ENCODE data around the gene SEM1.

SEM1 gene

DNA sequence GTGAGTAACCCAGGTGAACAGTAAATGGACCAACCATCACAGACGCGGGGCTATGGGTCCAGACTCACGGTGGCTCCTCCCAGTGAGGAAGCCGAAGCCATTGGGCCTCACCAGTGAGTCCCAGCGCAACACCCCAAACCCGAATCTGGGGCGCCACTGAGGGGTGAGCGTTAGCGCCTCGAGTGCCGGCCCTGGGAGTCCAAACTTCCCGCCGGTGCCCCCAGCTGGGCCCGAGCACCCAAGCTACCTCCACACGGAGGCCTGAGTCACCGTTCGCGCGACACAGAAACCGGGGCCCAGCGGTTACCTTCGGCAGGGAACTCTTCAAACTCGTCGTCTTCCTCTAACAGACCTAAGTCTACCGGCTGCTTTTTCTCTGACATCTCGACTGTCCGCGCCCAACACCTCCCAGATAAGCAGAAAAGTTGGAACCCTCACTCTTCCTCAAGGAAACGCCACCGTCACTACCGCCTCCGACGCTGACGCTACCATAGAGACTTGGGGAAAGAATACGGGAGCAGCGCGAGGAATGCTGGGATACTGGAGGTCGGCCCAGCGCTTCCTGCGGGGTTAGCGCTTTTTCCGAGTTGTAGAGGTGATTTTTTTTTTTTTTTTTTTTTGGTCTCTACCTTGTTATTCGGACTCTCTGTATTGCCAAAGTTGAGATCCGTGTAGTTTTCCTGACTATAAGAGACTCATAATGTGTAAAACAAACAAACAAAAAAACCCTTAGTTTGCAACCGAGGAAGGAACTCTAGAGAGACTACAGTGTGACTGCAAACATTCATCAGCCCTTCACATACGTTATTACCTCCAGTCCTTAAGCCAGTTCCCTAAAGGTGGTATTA lies at the start of gene SEM1:
SEM1 (minus strand) TSS at position 466 of the 848 bp plus-strand sequence; CDS start at position 383, 83 bp downstream.
- TF ChIP-seq GATA3 (IDR thresholded peaks at IDR 0.05; ENCODE audit: low read depth, low read length) (no peak), GATA2 (IDR thresholded peaks at IDR 0.05; ENCODE audit: low read depth, low read length) (no peak; the same call in 1 of the 2 replicates)

DNA sequence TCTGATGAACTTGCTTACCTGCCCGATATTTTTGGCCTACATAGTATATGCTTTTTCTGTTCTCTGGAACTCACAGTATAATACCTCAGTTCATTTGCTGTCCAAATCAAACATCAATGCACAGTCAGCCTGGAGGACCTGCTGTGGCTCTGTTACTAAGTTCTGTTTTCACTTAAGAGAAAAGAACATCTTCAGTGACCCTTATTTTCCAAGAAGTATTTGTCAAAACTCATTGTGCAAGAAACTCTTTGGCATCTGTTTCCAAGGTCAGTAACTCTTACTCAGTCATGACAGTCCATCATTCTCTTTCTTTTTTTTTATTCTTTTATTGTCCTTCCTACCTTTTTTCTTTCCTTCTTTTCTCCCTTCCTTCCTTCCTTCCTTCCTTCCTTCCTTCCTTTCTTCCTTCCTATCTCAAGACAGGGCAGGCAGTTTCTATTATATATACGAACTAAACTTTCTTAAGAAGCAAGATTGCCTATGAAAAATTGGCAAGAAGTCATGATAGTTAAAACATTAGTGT lies 37.8 kb upstream of the SEM1 start:
- no peak for TF ChIP-seq GATA3 (IDR thresholded peaks at IDR 0.05; ENCODE audit: low read depth, low read length)

DNA sequence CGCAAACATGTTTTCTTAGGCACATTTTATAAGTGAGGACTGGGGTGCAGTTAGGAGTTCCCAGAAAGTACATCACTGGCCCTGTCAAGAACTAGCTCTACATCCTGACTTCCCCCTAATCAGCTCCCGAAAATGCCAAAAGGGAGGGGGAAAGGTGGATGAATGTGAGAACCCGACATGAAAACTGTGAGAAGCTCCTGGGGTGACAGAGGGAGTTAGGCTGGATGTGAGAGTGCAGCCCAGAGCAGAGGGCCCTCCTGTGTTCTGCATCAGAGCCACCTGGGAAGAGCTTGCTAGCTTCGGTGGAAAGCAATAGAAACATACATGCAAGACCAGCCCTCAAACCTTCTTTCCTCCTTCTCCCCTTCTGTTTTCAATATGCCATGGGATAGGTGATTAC lies 30.5 kb upstream of the SEM1 start:
- TF ChIP-seq GATA3 (IDR thresholded peaks at IDR 0.05; ENCODE audit: low read depth, low read length), result no peak
- no peak for TF ChIP-seq GATA2 (IDR thresholded peaks at IDR 0.05; ENCODE audit: low read depth, low read length)

- TF ChIP-seq GATA2 (IDR thresholded peaks at IDR 0.05; ENCODE audit: low read depth, low read length) (no peak), GATA3 (IDR thresholded peaks at IDR 0.05; ENCODE audit: low read depth, low read length) (no peak)
Observed at GRCh38 chr7:96739609-96740008, 30.0 kb upstream of the SEM1 start.

- no peak for TF ChIP-seq GATA2 (IDR thresholded peaks at IDR 0.05; ENCODE audit: low read depth, low read length)
- no peak for TF ChIP-seq GATA3 (IDR thresholded peaks at IDR 0.05; ENCODE audit: low read depth, low read length)
Observed at GRCh38 chr7:96739167-96739566, 29.5 kb upstream of the SEM1 start.

- TF ChIP-seq GATA3 (IDR thresholded peaks at IDR 0.05; ENCODE audit: low read depth, low read length), result no peak
- TF ChIP-seq GATA2 (IDR thresholded peaks at IDR 0.05; ENCODE audit: low read depth, low read length), result no peak
Observed at GRCh38 chr7:96738705-96739104, 29.1 kb upstream of the SEM1 start.

DNA sequence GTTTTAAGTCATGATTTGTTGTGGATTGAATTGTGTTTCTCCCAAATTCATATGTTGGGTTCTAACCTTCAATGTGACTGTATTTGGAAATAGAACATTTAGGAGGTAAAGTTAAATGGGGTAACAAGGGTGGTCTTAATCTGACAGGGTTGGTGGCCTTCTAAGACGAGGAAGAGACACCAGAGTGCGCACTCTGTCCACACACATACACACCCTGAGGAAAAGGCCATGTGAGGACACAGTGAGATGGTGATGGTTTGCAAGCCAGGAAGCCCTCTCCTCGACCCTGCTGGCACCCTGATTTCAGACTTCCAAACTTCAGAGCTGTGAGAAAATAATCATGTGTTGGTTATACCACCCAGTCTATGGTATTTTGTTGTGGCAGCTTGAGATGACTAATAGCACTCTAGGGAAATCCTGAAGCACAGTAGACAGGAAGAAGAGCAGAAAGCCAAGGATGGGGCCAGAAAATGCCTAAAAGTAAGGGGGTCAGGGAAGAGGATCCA lies 28.0 kb upstream of the SEM1 start:
- TF ChIP-seq GATA2 (IDR thresholded peaks at IDR 0.05; ENCODE audit: low read depth, low read length) (no peak), GATA3 (IDR thresholded peaks at IDR 0.05; ENCODE audit: low read depth, low read length) (no peak)

DNA sequence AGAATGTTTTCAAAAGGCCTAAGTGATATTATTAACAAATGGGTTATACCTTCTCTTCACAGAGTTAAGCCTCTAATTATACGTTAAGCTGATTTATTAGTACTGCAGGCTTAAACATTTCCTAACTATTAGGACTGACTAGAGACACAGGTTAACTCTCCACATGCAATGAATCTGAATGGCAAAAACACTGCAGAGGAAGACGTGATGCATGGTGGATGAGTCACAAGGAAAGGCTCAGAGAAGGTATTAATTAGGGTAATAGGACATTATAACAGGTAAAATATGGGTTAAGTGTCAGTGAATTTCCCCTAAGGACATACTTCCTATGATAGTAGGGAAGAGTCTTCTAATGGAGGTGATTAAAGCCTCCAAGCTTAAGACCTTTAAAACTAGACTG lies 24.7 kb upstream of the SEM1 start:
- TF ChIP-seq GATA3 (IDR thresholded peaks at IDR 0.05; ENCODE audit: low read depth, low read length) (no peak), GATA2 (IDR thresholded peaks at IDR 0.05; ENCODE audit: low read depth, low read length) (no peak)

DNA sequence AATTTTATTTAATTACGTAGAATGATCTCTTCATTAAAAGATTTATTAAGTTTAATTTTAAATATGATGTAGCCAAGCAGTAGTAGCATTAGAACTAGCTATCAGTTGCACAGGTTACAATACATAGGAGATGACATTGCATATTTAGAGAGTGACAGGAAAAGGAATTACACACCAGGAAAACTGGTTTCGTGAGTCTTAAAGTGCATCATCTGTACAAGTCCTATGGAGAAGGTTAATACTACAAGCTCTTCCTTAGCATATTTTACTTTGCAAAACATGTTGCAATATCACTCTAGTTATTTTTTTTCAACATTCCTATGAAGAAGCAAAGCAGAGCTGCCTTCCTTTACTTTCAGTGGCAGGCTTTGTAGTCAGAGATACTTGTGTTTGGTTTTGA lies 20.2 kb upstream of the SEM1 start:
- TF ChIP-seq GATA2 (IDR thresholded peaks at IDR 0.05; ENCODE audit: low read depth, low read length) (no peak), GATA3 (IDR thresholded peaks at IDR 0.05; ENCODE audit: low read depth, low read length) (no peak)

GRCh38 chr7:96728139-96728538 lies 18.5 kb upstream of the SEM1 start:
- TF ChIP-seq GATA2 (IDR thresholded peaks at IDR 0.05; ENCODE audit: low read depth, low read length) (no peak), GATA3 (IDR thresholded peaks at IDR 0.05; ENCODE audit: low read depth, low read length) (no peak)

GRCh38 chr7:96727534-96728088 lies 18.0 kb upstream of the SEM1 start:
- TF ChIP-seq GATA3 (IDR thresholded peaks at IDR 0.05; ENCODE audit: low read depth, low read length) (no peak), GATA2 (IDR thresholded peaks at IDR 0.05; ENCODE audit: low read depth, low read length) (no peak)

DNA sequence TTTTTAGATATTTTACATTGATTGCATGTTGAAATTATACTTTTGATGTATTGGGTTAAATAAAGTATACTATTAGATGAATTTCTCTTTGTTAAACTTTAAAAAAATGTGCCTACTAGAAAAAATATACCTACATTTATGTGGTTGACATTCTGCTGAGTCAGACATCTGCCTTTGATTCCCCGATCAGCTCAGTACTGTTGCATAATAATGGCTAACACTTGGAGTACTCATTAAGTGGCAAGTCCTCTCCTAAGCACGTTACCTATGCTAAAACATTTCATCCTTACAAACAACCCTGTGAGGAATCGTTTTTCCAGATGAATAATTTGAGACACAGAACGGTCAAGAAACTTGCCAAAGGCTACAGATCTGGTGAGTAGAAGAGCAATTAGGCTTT lies 14.0 kb upstream of the SEM1 start:
- no peak for TF ChIP-seq GATA3 (IDR thresholded peaks at IDR 0.05; ENCODE audit: low read depth, low read length)
- no peak for TF ChIP-seq GATA2 (IDR thresholded peaks at IDR 0.05; ENCODE audit: low read depth, low read length)

DNA sequence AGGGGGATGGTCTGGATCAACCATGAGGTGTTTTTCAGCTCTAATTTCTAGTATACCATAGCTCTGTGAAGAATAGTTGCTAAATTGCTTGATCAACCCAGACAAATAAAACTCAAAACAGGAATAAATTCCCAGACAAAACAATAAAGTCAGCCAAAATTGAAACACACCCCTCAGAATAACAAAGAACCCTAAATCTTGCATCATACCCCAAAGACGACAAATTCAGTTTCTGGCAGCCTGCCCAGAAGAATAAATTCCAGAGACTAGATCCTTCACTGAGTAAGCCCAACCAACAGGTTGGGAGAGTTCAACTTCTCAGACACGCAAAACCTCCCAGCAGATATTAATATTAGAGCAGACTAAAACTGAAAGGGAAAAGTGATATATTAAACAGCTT lies 11.2 kb upstream of the SEM1 start:
- TF ChIP-seq GATA2 (IDR thresholded peaks at IDR 0.05; ENCODE audit: low read depth, low read length) (no peak), GATA3 (IDR thresholded peaks at IDR 0.05; ENCODE audit: low read depth, low read length) (no peak)

- TF ChIP-seq GATA2 (IDR thresholded peaks at IDR 0.05; ENCODE audit: low read depth, low read length), result no peak
- TF ChIP-seq GATA3 (IDR thresholded peaks at IDR 0.05; ENCODE audit: low read depth, low read length), result no peak
Observed at GRCh38 chr7:96719164-96719563, 9.5 kb upstream of the SEM1 start.

Data from SH-SY5Y (cell line).